Right ventricle myocardium superior (tissue), 1 donor: ENCODE data around the gene CYTH2. TPM values are rescaled to one million over a fixed set of nuclear protein-coding genes. Genes with fewer than 3 reads are reported as not detected.
"Not testable (repeated sequence)": the region's sequence is repeated elsewhere in the genome, so short reads cannot be mapped to it uniquely, and the experiment has no call there.

Experiments used
- ATAC-seq: fragments of 200-7000 bp; cut with Tn5 transposase; one replicate; pipeline ENCODE4 v1.9.1; 2020; ENCODE audit warnings: mild to moderate bottlenecking; ENCODE audit not compliant: poor library complexity
- DNase-seq: peaks from one replicate; pipeline ENCODE4 v3.0.0-alpha.2; 2020
- intact Hi-C: fragments of 100-400 bp; cut with DNase I; formaldehyde crosslinking; loops from one replicate; pipeline ENCODE4 v1.11.2; 2022
- total RNA-seq: library from RNA; stranded (reverse); fragmentation: NEBNext Ultra II Directional; extraction: Animal tissue kit (Norgen Biotek cat#: 25700); gene quantifications from one replicate; pipeline ENCODE4 v1.2.1, GENCODE V29; 2021
- donor health status: DM: no; HTN: yes; CAD: no; lungs with severe emphysema.

Gene CYTH2
- total RNA-seq, 1 donor from 2014 or later: 29.8 TPM

DNA sequence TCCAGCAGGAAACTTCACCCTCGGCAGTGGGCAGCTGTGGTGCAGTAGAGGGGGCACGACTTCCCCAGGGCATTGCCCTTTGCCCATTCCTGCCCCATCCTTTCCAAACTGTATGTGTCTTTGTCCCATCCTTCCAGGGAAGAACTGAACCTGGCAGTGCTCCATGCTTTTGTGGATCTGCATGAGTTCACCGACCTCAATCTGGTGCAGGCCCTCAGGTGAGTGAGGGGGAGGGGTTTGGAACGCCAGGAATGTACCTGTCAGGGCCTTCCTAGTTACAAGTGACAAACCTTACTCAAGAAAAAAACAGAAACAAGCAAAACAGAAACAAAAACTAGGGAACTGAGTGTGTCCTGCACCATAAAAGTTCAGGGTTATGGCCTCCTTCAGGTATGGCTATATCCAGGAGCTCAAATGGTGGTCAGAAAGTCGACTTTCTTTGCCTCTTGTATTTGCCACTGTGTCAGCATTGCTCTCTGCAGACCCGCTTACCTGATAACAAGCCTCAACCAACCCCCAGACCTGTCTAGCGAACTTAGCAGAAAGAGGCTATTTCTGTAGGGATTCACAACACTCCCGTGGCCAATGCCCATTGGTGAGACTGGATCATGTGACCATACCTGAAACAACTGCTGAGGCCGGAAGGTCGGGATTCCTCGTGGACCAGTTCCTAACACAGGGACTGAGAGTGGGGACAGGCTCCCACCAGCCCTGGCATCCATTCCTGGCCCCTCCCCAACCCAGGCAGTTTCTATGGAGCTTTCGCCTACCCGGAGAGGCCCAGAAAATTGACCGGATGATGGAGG is 4.2 kb downstream of the CYTH2 start:
- DNase-seq: peak; percentile 7
- intact Hi-C loops: no loop called here

GRCh38 chr19:48474084-48474592 is 5.0 kb downstream of the CYTH2 start:
- DNase-seq (no peak), ATAC-seq (no peak)
- intact Hi-C loops: no loop called here

More for the DNA sequence above, 4.2 kb downstream of the CYTH2 start:
- no peak for ATAC-seq

DNA sequence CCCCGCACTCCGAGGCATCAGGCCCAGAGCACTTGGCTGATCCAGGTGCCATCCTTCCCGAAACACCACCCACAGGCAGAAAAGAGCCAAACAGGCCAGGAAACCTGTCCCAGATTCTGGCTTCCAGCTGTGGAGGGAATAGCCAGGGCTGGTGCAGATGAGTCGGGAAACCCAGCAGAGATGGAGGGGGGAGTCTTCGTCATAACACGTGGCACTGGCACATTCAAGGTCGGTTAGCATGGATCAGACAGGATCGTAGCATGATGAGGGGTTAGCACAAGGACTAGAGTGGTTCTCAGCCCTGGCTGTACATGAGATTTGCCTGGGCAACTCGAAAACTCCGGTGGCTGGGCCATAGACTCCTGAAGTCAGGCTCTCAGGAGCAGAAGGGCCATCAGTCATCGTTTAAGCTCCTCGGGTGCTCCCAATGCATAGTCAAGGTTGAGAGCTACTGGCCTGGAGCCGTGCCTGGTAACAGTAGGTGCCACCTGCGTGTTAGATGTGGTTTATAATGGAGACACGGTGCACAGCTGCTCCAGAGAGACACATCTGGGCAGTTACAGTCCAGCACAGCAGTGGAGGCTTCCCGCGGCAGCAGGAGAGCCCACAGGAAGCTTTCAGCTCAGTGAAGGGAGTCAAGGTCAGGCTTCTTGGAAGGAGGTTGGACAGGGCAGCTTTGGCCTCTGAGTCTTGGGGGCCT is 6.3 kb downstream of the CYTH2 start:
- intact Hi-C loops: no loop called here
- DNase-seq (no peak), ATAC-seq (no peak)

GRCh38 chr19:48476176-48476575 is 7.0 kb downstream of the CYTH2 start:
- intact Hi-C loops: no loop called here

DNA sequence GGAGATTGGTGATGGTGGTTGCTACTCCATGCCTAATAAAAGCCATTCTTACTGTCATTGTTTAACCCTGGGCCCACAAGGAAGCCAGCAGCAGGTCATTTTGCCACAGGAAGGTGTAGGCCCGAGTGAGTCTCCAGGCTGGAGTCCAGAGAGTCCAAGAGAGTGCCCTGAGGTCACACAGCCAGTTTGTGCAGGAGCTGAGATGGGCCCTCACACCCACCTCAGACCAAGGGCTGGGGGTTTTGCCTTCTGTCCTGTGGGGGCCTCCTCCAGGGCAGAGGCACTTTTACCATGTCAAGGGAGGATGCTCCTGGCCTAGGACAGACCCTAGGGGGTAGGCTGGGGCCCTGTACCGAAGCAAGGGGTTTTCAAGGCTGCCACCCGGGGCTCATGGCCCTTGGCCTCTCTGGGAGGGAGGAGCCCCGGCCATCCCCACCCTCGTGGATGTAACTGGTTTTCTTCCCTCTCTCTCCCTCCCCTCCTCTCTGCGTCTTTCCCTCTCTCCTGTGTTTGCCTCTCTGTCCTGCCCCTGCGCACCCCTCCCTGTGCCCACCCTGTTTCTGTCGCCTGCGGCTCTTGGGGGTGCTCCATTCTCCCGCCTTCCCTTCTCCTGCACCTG is 8.0 kb downstream of the CYTH2 start:
- ATAC-seq (no peak), DNase-seq (no peak)
- intact Hi-C loops: no loop called here

More at GRCh38 chr19:48476176-48476575, 7.0 kb downstream of the CYTH2 start:
- DNase-seq: no peak
- no peak for ATAC-seq

- intact Hi-C loops: no loop called here
- ATAC-seq (no peak), DNase-seq (no peak)
Measured at GRCh38 chr19:48477698-48478338, 8.6 kb downstream of the CYTH2 start.

DNA sequence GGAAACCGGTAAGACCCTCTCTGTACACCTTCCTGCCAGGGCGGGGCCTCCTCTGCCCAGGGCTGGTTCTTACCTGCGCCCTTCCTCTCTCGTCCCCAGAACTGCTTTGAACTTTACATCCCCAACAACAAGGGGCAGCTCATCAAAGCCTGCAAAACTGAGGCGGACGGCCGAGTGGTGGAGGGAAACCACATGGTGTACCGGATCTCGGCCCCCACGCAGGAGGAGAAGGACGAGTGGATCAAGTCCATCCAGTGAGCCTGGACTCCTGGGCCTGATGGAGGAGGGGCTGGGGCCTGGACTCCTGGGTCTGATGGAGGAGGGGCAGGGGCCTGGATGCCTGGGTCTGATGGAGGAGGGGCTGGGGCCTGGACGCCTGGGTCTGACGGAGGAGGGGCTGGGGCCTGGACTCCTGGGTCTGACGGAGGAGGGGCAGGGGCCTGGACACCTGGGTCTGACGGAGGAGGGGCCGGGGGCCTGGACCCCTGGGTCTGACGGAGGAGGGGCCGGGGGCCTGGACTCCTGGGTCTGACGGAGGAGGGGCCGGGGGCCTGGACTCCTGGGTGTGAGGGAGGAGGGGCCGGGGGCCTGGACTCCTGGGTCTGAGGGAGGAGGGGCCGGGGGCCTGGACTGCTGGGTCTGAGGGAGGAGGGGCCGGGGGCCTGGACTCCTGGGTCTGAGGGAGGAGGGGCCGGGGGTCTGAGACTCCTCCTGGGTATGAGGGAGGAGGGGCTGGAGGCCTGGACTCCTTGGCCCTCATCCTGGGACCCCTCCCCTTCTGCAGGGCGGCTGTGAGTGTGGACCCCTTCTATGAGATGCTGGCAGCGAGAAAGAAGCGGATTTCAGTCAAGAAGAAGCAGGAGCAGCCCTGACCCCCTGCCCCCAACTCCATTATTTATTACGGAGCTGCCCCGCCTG is 9.4 kb downstream of the CYTH2 start:
- ATAC-seq: no peak
- DNase-seq: no peak
- intact Hi-C loops: no loop called here

GRCh38 chr19:48479686-48480085 is 10.5 kb downstream of the CYTH2 start:
- ATAC-seq (peak; percentile 20), DNase-seq (no peak)
- intact Hi-C loops: no loop called here

DNA sequence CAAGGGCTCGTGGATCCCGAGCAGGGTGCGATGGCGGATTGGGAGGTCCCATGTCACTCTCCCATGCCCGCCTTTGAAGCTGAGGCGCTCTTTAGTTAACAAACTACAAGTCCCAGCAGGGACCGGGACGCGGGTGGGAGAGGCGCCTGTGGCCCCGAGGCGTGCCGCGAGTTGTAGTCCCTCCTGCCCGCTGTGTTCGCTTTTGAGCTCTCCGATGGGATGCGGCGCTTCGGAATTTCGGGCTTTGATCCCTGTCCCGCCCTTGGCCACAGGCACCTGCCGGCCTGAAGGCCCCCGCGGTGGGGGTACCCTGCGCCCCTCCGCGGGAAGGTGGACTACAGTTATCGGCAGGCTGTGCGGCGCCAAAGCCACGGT is 11.0 kb downstream of the CYTH2 start:
- intact Hi-C loops: no loop called here
- DNase-seq (peak; percentile 81), ATAC-seq (peak; percentile 85)

DNA sequence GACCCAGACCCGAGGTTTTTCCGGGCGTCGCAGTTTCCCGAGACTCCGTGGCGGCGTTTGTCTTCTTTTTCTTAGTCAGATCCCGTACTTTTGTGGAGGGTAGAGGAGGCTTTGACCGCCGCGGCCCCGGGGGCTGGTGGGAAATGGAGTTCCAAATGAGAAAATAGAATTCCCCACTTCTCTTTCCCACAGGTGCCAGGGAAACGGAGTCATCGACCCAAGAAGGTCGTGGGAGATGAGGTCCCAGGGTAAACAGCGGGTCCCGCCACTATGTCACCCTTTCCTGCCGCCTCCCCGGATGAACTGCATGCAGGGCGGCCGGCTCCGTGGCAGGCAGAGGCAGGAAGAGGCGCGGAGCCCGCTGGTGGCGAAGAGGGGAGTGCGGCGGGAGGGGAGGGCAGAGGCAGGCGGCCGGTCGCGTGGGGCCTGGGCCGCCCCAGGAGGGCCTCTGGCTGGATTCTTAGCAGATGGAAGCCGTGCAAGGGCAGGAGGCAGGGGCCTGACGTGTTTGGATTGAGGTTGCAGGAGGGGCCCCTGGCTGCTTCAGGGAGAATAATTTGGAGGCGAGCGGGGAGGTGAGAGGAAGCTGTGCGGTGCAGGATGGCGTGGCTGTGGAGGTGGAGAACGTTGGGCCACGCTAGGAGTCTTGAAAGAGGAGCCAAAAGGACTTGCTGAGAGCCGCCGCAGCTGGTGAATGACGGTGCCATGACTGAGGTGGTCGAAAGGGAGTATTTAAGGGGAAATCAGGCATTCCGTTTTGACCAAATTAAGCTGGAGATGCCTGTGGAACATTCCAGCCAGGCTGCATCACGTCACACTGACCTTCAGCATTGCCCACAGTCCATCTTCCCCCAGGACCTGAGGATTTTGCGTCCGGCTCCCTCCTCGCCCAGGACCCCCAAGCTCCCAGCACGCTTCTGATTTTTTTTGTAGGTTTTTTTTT is 11.7 kb downstream of the CYTH2 start:
- ATAC-seq (peak; percentile 76), DNase-seq (peak; percentile 75)
- intact Hi-C loops: no loop called here

DNA sequence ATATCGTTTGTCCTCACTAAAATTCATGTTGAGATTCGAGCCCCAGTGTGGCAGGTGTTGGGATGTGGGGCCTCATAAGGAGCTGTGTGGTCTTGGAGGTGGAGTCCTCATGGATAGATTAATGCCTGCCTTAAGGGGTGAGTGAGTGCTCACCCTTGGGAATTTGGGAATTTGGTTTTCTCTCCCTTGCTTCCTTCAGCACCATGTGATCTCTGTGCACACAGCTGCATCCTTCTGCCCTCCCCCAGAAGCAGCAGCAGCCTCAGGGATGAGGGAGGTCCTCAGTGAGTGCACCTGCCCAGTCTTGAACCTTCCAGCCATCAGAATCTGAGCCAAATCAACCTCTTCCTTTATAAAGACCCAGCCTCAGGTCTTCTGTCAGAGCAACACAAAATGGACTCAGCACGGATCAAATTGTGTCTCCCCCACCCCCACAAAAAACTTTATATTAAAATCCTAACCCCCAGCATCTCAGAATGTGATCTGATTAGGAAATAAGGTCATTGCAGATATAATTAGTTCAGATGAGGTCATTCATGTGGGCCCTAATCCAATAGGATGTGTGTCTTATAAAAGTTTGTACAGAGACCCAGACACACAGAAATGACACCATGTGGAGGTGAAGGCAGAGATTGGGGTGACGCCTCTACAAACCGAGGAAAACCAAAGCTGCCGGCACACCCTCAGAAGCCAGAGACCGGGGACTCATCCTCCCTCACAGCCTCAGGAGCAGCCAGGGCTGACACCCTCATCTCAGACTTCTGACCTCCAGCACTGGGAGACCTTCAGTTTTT is 12.9 kb downstream of the CYTH2 start:
- ATAC-seq: no peak
- DNase-seq: no peak
- intact Hi-C loops: no loop called here

- ATAC-seq: no peak
- intact Hi-C loops: no loop called here
- no peak for DNase-seq
Measured at GRCh38 chr19:48483301-48483700, 14.1 kb downstream of the CYTH2 start.

DNA sequence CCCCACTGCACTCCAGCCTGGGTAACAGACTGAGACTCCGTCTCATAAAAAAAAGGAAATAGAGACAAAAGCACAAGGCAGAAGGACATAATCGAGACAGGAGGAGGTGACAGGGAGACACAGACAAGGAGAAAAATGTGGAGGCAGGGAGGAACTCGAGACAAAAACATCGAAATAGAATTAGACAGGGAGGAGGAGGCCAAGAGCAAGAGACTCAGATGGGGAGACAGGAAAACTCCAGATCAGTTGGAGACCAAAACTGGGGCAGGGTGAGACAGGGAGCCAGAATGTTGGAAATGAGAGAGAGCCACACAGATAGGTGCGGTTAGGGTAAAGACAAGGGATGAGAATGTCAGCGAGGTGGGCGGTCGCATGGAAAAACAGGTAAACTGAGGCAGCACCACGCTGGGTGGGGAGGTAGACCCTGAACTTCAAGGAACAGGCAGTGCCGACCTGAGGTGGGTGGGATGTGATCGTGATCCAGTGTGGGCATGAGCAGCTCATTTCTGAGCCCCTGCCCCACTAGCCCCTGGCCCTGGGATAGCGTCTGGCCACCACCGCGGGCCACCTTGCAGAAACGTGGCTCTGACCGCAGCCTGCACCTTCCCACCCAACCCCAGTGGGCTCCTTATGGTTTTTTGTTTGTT is 15.2 kb downstream of the CYTH2 start:
- DNase-seq (no peak), ATAC-seq (no peak)
- intact Hi-C loops: no loop called here

DNA sequence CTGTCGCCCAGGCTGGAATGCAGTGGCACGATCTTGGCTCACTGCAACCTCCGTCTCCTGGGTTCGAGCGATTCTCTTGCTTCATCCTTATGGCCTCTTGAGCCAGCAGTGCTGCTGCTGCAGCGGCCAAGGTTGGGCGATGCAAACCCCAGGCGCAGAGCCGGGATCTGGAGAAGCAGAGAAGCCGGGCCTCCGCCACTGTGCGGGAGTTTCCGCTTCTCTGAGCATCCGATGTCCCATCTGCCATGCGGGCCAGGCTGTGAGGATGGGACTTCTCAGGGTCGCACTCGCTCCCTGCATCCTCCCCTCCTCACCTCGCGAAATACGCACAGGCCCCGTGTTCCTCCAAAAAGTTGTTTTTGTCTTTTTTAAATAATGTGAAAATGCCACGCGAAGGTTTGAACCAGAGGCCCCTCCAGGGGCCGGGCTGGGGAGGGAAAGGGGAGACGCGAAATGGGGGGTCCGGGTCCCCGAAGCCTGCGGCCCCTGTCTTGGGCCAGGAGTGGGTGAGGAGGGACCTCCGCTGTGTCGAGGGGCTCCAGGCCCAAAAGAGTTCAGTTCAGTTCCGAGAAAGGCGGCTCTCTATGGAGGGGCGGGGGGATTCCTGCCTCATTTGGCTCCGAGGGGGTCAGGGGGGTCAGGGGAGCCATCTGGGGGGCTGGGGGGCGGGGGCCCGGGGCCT is 15.9 kb downstream of the CYTH2 start:
- no peak for DNase-seq
- no peak for ATAC-seq
- intact Hi-C loops: no loop called here

DNA sequence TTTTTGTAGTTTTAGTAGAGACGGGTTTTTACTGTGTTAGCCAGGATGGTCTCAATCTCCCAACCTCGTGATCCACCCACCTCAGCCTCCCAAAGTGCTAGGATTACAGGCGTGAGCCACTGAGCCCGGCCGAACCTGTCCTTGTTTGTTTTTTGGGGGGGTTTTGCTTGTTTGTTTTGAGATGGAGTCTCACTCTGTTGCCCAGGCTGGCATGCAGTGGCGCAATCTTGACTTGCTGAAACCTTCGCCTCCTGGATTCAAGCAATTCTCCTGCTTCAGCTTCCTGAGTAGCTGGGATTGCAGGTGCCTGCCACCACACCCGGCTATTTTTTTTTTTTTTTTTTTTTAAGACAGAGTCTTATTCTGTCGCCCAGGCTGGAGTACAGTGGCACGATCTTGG is 17.5 kb downstream of the CYTH2 start:
- DNase-seq, ATAC-seq, intact Hi-C loops: not testable (repeated sequence)
